HepG2 (cell line): ENCODE measurements around the gene TMEM141. TPM values are rescaled to one million over a fixed set of nuclear protein-coding genes. Genes with fewer than 3 reads are reported as not detected.
A peak's percentile ranks its signal among the peaks of the same experiment; 100 is the strongest.

Experiments
- ETV5 ChIP-seq: IDR thresholded peaks from 2 replicates; pipeline ENCODE4 v1.6.1; 2018; ENCODE audit warnings: missing biosample characterization, missing genetic modification reagents, inconsistent platforms, borderline replicate concordance
- FIP1L1 ChIP-seq: fragments of 200-400 bp; formaldehyde crosslinking; IDR thresholded peaks from 2 replicates; pipeline ENCODE4 v1.6.1; 2018; ENCODE audit warnings: low read depth, mild to moderate bottlenecking, low read length, moderate library complexity, borderline replicate concordance; ENCODE audit not compliant: insufficient read depth
- GATAD1 ChIP-seq: IDR thresholded peaks from 2 replicates; pipeline ENCODE4 v1.6.1; 2016; ENCODE audit warnings: missing genetic modification reagents, missing compliant biosample characterization
- HNRNPLL ChIP-seq: fragments of 200-400 bp; formaldehyde crosslinking; IDR thresholded peaks from 2 replicates; pipeline ENCODE4 v1.6.1; 2017; ENCODE audit warnings: mild to moderate bottlenecking, low read depth, low read length; ENCODE audit not compliant: poor library complexity, severe bottlenecking
- JDP2 ChIP-seq: sonication (generic); formaldehyde crosslinking; IDR thresholded peaks from 2 replicates; pipeline ENCODE4 v1.8.1; 2022; ENCODE audit warnings: missing genetic modification reagents, borderline replicate concordance
- LCORL ChIP-seq, 2 experiments: fragments of 450-650 bp in 1 of 2; sonication (generic) in 1 of 2; formaldehyde crosslinking in 1 of 2; IDR thresholded peaks; 2 replicates each; pipeline versions ENCODE4 v1.5.0 to v1.6.1; 2017 to 2020; ENCODE audit warnings: antibody characterized with exemption in 1 of 2, missing genetic modification reagents in 1 of 2
- MED1 ChIP-seq: sonication (generic); formaldehyde crosslinking; IDR thresholded peaks from 2 replicates; pipeline ENCODE4 v1.4.0; 2020; ENCODE audit warnings: missing genetic modification reagents
- SRY ChIP-seq: sonication (generic); formaldehyde crosslinking; IDR thresholded peaks from 2 replicates; pipeline ENCODE4 v1.8.0; 2022; ENCODE audit warnings: mild to moderate bottlenecking, missing genetic modification reagents
- TARDBP ChIP-seq: sonication (generic); formaldehyde crosslinking; IDR thresholded peaks from 2 replicates; pipeline ENCODE4 v1.8.0; 2022; ENCODE audit warnings: mild to moderate bottlenecking, missing genetic modification reagents
- polyA plus RNA-seq, 8 experiments: library from polyadenylated mRNA; depleted of rRNA in 3 of 8; stranded (reverse) in 7 of 8; unstranded in 1 of 8; fragments of >200 nt; fragmentation: Illumina TruSeq in 4 of 8; extraction: Trizol in 4 of 8; gene quantifications; 2 replicates each; pipeline versions ENCODE4 v1.2.1 to v1.2.3, GENCODE V29; 2011 to 2016; ENCODE audit warnings: low read depth in 4 of 8, missing spikeins in 1 of 8, mixed read lengths in 1 of 8; ENCODE audit not compliant: insufficient read depth in 1 of 8
- total RNA-seq, 5 experiments: library from RNA; depleted of rRNA; stranded (reverse); fragments of >200 nt; fragmentation: Illumina TruSeq; extraction: Trizol; gene quantifications; 2 replicates each; pipeline ENCODE4 v1.2.3, GENCODE V29; 2016; ENCODE audit warnings: low read depth in 1 of 5
- TF ChIP-seq, protein P1 (sequence below): sonication (generic); formaldehyde crosslinking; IDR thresholded peaks from 2 replicates; pipeline ENCODE4 v1.4.0; 2020; ENCODE audit warnings: missing genetic modification reagents
- TF ChIP-seq, protein P2 (sequence below): sonication (generic); formaldehyde crosslinking; IDR thresholded peaks from 2 replicates; pipeline ENCODE4 v1.5.0; 2020; ENCODE audit warnings: mild to moderate bottlenecking, missing genetic modification reagents, moderate library complexity
- TF ChIP-seq, protein P3 (sequence below): sonication (generic); formaldehyde crosslinking; IDR thresholded peaks from 2 replicates; pipeline ENCODE4 v1.5.0; 2020; ENCODE audit warnings: mild to moderate bottlenecking, missing genetic modification reagents, borderline replicate concordance
- TF ChIP-seq, protein P4 (sequence below), 2 experiments: sonication (generic) in 1 of 2; formaldehyde crosslinking in 1 of 2; IDR thresholded peaks; 2 replicates each; pipeline versions ENCODE4 v1.4.0 to v1.6.1; 2016 to 2020; ENCODE audit warnings: borderline replicate concordance in 1 of 2, low read depth in 1 of 2, mild to moderate bottlenecking in 1 of 2, missing genetic modification reagents in 1 of 2

TMEM141 gene
- total and polyA plus RNA-seq, 2 of the 13 experiments (the other 11 are each of a cell fraction or from before 2014, with no cell fraction given) = 81.0 to 202 TPM

DNA sequence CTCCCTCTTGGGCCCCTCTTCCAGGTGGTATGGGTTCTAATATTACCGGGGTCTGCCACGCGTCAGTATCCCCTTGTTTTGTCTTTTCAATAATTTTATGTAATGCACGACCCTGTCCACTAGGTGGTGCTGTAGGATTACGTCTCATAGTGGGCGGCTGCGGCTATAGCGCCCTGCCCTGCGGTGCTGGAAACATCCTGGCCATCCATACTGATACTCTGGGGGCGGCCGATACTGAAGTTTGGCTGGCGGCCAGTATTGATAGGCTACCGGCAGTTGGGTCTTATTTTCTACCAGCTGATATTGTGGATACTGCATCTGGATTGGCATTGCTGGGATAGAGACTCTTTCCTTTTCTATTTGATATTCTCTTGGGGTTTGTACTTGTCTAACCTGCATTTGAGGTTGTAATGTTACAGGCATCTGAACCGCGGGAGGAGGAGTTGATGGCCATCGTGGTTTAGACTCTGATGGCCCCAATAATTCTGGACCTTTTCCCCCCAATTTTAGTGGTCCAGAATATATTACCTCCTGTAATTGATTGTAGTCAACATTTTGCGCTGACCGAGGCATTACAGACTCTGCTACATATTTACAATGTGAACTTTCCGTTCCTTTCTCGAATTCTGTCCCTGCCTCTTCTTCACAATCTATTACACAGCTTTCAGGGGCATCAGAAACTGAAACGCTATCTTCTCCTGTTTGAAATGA is 3.3 kb upstream of the TMEM141 start (continued):
- TF ChIP-seq MED1 (CRISPR knock-in tag) (peak; percentile 83), SRY (0 out of 2 replicates have a peak, but pooled peaks have one; percentile 4), HNRNPLL (peak; percentile 24), ETV5 (CRISPR knock-in tag) (peak; percentile 40; the same call in 1 of the 2 replicates), FIP1L1 (no peak), JDP2 (CRISPR knock-in tag) (no peak), TARDBP (peak; percentile 64; the same call in 1 of the 2 replicates), GATAD1 (CRISPR knock-in tag) (no peak), LCORL (IDR thresholded peaks at IDR 0.05) (no peak), LCORL (CRISPR knock-in tag; IDR thresholded peaks at IDR 0.05) (peak; percentile 62)
- TF ChIP-seq, protein P1, sequence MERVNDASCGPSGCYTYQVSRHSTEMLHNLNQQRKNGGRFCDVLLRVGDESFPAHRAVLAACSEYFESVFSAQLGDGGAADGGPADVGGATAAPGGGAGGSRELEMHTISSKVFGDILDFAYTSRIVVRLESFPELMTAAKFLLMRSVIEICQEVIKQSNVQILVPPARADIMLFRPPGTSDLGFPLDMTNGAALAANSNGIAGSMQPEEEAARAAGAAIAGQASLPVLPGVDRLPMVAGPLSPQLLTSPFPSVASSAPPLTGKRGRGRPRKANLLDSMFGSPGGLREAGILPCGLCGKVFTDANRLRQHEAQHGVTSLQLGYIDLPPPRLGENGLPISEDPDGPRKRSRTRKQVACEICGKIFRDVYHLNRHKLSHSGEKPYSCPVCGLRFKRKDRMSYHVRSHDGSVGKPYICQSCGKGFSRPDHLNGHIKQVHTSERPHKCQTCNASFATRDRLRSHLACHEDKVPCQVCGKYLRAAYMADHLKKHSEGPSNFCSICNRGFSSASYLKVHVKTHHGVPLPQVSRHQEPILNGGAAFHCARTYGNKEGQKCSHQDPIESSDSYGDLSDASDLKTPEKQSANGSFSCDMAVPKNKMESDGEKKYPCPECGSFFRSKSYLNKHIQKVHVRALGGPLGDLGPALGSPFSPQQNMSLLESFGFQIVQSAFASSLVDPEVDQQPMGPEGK (CRISPR knock-in tag) = 0 out of 2 replicates have a peak, but pooled peaks have one; percentile 43
- TF ChIP-seq, protein P2, sequence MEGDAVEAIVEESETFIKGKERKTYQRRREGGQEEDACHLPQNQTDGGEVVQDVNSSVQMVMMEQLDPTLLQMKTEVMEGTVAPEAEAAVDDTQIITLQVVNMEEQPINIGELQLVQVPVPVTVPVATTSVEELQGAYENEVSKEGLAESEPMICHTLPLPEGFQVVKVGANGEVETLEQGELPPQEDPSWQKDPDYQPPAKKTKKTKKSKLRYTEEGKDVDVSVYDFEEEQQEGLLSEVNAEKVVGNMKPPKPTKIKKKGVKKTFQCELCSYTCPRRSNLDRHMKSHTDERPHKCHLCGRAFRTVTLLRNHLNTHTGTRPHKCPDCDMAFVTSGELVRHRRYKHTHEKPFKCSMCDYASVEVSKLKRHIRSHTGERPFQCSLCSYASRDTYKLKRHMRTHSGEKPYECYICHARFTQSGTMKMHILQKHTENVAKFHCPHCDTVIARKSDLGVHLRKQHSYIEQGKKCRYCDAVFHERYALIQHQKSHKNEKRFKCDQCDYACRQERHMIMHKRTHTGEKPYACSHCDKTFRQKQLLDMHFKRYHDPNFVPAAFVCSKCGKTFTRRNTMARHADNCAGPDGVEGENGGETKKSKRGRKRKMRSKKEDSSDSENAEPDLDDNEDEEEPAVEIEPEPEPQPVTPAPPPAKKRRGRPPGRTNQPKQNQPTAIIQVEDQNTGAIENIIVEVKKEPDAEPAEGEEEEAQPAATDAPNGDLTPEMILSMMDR (CRISPR knock-in tag) = peak; percentile 95
- TF ChIP-seq, protein P3, sequence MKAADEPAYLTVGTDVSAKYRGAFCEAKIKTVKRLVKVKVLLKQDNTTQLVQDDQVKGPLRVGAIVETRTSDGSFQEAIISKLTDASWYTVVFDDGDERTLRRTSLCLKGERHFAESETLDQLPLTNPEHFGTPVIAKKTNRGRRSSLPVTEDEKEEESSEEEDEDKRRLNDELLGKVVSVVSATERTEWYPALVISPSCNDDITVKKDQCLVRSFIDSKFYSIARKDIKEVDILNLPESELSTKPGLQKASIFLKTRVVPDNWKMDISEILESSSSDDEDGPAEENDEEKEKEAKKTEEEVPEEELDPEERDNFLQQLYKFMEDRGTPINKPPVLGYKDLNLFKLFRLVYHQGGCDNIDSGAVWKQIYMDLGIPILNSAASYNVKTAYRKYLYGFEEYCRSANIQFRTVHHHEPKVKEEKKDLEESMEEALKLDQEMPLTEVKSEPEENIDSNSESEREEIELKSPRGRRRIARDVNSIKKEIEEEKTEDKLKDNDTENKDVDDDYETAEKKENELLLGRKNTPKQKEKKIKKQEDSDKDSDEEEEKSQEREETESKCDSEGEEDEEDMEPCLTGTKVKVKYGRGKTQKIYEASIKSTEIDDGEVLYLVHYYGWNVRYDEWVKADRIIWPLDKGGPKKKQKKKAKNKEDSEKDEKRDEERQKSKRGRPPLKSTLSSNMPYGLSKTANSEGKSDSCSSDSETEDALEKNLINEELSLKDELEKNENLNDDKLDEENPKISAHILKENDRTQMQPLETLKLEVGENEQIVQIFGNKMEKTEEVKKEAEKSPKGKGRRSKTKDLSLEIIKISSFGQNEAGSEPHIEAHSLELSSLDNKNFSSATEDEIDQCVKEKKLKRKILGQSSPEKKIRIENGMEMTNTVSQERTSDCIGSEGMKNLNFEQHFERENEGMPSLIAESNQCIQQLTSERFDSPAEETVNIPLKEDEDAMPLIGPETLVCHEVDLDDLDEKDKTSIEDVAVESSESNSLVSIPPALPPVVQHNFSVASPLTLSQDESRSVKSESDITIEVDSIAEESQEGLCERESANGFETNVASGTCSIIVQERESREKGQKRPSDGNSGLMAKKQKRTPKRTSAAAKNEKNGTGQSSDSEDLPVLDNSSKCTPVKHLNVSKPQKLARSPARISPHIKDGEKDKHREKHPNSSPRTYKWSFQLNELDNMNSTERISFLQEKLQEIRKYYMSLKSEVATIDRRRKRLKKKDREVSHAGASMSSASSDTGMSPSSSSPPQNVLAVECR = peak; percentile 43; the same call in 1 of the 2 replicates
- TF ChIP-seq, protein P4, sequence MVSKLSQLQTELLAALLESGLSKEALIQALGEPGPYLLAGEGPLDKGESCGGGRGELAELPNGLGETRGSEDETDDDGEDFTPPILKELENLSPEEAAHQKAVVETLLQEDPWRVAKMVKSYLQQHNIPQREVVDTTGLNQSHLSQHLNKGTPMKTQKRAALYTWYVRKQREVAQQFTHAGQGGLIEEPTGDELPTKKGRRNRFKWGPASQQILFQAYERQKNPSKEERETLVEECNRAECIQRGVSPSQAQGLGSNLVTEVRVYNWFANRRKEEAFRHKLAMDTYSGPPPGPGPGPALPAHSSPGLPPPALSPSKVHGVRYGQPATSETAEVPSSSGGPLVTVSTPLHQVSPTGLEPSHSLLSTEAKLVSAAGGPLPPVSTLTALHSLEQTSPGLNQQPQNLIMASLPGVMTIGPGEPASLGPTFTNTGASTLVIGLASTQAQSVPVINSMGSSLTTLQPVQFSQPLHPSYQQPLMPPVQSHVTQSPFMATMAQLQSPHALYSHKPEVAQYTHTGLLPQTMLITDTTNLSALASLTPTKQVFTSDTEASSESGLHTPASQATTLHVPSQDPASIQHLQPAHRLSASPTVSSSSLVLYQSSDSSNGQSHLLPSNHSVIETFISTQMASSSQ (IDR thresholded peaks at IDR 0.05; ENCODE audit: low read depth) = no peak
- TF ChIP-seq, protein P4 (CRISPR knock-in tag; IDR thresholded peaks at IDR 0.05; ENCODE audit: borderline replicate concordance) = peak; percentile 30; the same call in 1 of the 2 replicates
